Hepatocyte (in vitro differentiated cells): ENCODE results near the gene HPGD. TPM values are rescaled to one million over a fixed set of nuclear protein-coding genes. Genes with fewer than 3 reads are reported as not detected.

ENCODE experiments used
- DNase-seq: peaks from one replicate; pipeline ENCODE4 v3.0.0-alpha.2; 2016; ENCODE audit warnings: low spot score
- H2AFZ ChIP-seq: fragments of 200-600 bp; sonication (generic); 2 replicates; pipeline ENCODE4 v1.6.0; 2016; ENCODE audit warnings: antibody characterized with exemption, mild to moderate bottlenecking
- H3K27ac ChIP-seq: fragments of 200-600 bp; sonication (generic); 2 replicates; pipeline ENCODE4 v1.5.1; 2016; ENCODE audit warnings: mild to moderate bottlenecking
- H3K27me3 ChIP-seq: fragments of 200-600 bp; sonication (generic); 2 replicates; pipeline ENCODE4 v1.6.1; 2016
- H3K36me3 ChIP-seq: fragments of 200-600 bp; sonication (generic); replicated peaks from 2 replicates; pipeline ENCODE4 v1.5.1; 2016; ENCODE audit warnings: low read depth; ENCODE audit not compliant: insufficient read depth
- H3K4me1 ChIP-seq: fragments of 200-600 bp; sonication (generic); 2 replicates; pipeline ENCODE4 v1.5.1; 2016; ENCODE audit warnings: mild to moderate bottlenecking, moderate library complexity; ENCODE audit not compliant: insufficient read depth
- H3K4me2 ChIP-seq: fragments of 200-600 bp; sonication (generic); 2 replicates; pipeline ENCODE4 v1.6.0; 2016
- H3K4me3 ChIP-seq: fragments of 200-600 bp; sonication (generic); 2 replicates; pipeline ENCODE4 v1.5.1; 2016; ENCODE audit warnings: mild to moderate bottlenecking
- H3K79me2 ChIP-seq: fragments of 200-600 bp; sonication (generic); 2 replicates; pipeline ENCODE4 v1.6.0; 2017; ENCODE audit warnings: mild to moderate bottlenecking
- H3K9me2 ChIP-seq: fragments of 200-600 bp; sonication (generic); replicated peaks from 2 replicates; pipeline ENCODE4 v1.6.0; 2017; ENCODE audit warnings: mild to moderate bottlenecking; ENCODE audit not compliant: insufficient read depth
- H3K9me3 ChIP-seq: fragments of 200-600 bp; sonication (generic); 2 replicates; pipeline ENCODE4 v1.5.1; 2016; ENCODE audit warnings: low read depth, mild to moderate bottlenecking
- H4K20me1 ChIP-seq: fragments of 200-600 bp; sonication (generic); 2 replicates; pipeline ENCODE4 v1.6.0; 2016; ENCODE audit warnings: mild to moderate bottlenecking; ENCODE audit not compliant: insufficient read depth, poor library complexity, severe bottlenecking
- CTCF ChIP-seq: fragments of 200-600 bp; sonication (generic); IDR thresholded peaks from 2 replicates; pipeline ENCODE4 v1.5.1; 2016; ENCODE audit warnings: antibody characterized with exemption, mild to moderate bottlenecking; ENCODE audit not compliant: poor library complexity
- EZH2 ChIP-seq: fragments of 200-600 bp; sonication (generic); IDR thresholded peaks from 2 replicates; pipeline ENCODE4 v1.6.1; 2016; ENCODE audit warnings: antibody characterized with exemption, mild to moderate bottlenecking, borderline replicate concordance
- EZH2phosphoT487 ChIP-seq: fragments of 200-600 bp; sonication (generic); IDR thresholded peaks from one replicate; pipeline ENCODE4 v1.6.1; 2018; ENCODE audit warnings: antibody characterized with exemption, mild to moderate bottlenecking, low read depth, moderate library complexity; ENCODE audit not compliant: unreplicated experiment, severe bottlenecking
- WGBS: methylation state at CpG from one replicate; pipeline ENCODE4 v1.1.6; 2016; ENCODE audit warnings: low lambda C conversion rate; ENCODE audit errors: missing lambda C conversion rate; 5-methylcytosine and 5-hydroxymethylcytosine counted together
- polyA plus RNA-seq: library from polyadenylated mRNA; unstranded; fragments of >200 nt; fragmentation: Nextera tagmentation; extraction: Ambion mirVana; gene quantifications from 2 replicates; pipeline ENCODE4 v1.2.1, GENCODE V29; 2016
- total RNA-seq: library from RNA; depleted of rRNA; stranded (reverse); fragments of >200 nt; gene quantifications from 2 replicates; pipeline ENCODE4 v1.2.3, GENCODE V29; 2014

Gene HPGD
- total and polyA plus RNA-seq, 2 experiments from 2014 or later, result 76.9 to 129 TPM

- Histone ChIP-seq H3K4me2 (no peak overlapping the region), H3K36me3 (no peaks in the 10 kb centered on the region), H3K79me2 (peaks cover 6% of the 10 kb centered on the region), H3K27me3 (no peaks in the 10 kb centered on the region), H3K4me1 (no peaks in the 10 kb centered on the region), H3K9me2 (no peaks in the 10 kb centered on the region), H3K9me3 (no peaks in the 10 kb centered on the region), H2AFZ (no peak overlapping the region), H3K4me3 (no peak overlapping the region), H3K27ac (no peak overlapping the region), H4K20me1 (no peaks in the 10 kb centered on the region)
- DNase-seq, result no peak
- TF ChIP-seq CTCF (no peak), EZH2 (no peak), EZH2phosphoT487 (no peak)
- 86% methylated on average over 1 of the region's 1 CpG for WGBS
These were observed 4.5 kb downstream of the HPGD start for GRCh38 chr4:174517502-174518445.

GRCh38 chr4:174516794-174517193 is 5.5 kb downstream of the HPGD start:
- 81% methylated on average over 1 of the region's 1 CpG for WGBS
- no peaks in the 10 kb centered on the region for H4K20me1 ChIP-seq
- TF ChIP-seq EZH2 (no peak), CTCF (no peak), EZH2phosphoT487 (no peak)

GRCh38 chr4:174516345-174516744 is 5.9 kb downstream of the HPGD start:
- no peak overlapping the region for H3K4me2 ChIP-seq
- H3K27ac ChIP-seq, result no peak overlapping the region
- H3K4me3 ChIP-seq, result no peak overlapping the region
- H4K20me1 ChIP-seq, result no peaks in the 10 kb centered on the region
- H3K4me1 ChIP-seq, result no peaks in the 10 kb centered on the region
- H2AFZ ChIP-seq, result no peak overlapping the region
- no peak for DNase-seq
- 65% methylated on average over 1 of the region's 1 CpG for WGBS
- TF ChIP-seq EZH2phosphoT487, result no peak
- no peak for TF ChIP-seq CTCF
- TF ChIP-seq EZH2, result no peak
- H3K9me2 ChIP-seq, result no peaks in the 10 kb centered on the region
- H3K9me3 ChIP-seq, result no peaks in the 10 kb centered on the region
- H3K36me3 ChIP-seq, result no peaks in the 10 kb centered on the region
- peaks cover 6% of the 10 kb centered on the region for H3K79me2 ChIP-seq
- H3K27me3 ChIP-seq, result no peaks in the 10 kb centered on the region

More at GRCh38 chr4:174516794-174517193, 5.5 kb downstream of the HPGD start:
- H3K9me3 ChIP-seq, result no peaks in the 10 kb centered on the region
- no peak for DNase-seq
- H3K9me2 ChIP-seq, result no peaks in the 10 kb centered on the region
- no peak overlapping the region for H3K4me3 ChIP-seq
- no peak overlapping the region for H3K4me2 ChIP-seq
- no peaks in the 10 kb centered on the region for H3K36me3 ChIP-seq
- no peak overlapping the region for H2AFZ ChIP-seq
- no peak overlapping the region for H3K27ac ChIP-seq
- no peaks in the 10 kb centered on the region for H3K4me1 ChIP-seq
- no peaks in the 10 kb centered on the region for H3K27me3 ChIP-seq
- H3K79me2 ChIP-seq, result peaks cover 6% of the 10 kb centered on the region
